ENCODE results near the gene DARS2.

Gene DARS2

GRCh38 chr1:173862769-173863223, 38.3 kb downstream of the DARS2 start:
- TF ChIP-seq ZBTB7A (IDR thresholded peaks at IDR 0.05; ENCODE audit: low read depth): no peak
- TF ChIP-seq REST (IDR thresholded peaks at IDR 0.05; ENCODE audit: low read depth): no peak
- no peak for TF ChIP-seq FOXM1 (IDR thresholded peaks at IDR 0.05; ENCODE audit: borderline replicate concordance, low read depth)
- TF ChIP-seq, protein P1, sequence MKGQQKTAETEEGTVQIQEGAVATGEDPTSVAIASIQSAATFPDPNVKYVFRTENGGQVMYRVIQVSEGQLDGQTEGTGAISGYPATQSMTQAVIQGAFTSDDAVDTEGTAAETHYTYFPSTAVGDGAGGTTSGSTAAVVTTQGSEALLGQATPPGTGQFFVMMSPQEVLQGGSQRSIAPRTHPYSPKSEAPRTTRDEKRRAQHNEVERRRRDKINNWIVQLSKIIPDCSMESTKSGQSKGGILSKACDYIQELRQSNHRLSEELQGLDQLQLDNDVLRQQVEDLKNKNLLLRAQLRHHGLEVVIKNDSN (IDR thresholded peaks at IDR 0.05): no peak
- no peak for TF ChIP-seq CEBPB (IDR thresholded peaks at IDR 0.05)
- TF ChIP-seq YY1 (IDR thresholded peaks at IDR 0.05; ENCODE audit: low read depth): no peak

- TF ChIP-seq, protein P2, sequence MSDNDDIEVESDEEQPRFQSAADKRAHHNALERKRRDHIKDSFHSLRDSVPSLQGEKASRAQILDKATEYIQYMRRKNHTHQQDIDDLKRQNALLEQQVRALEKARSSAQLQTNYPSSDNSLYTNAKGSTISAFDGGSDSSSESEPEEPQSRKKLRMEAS (IDR thresholded peaks at IDR 0.05): no peak
- TF ChIP-seq NFIC (IDR thresholded peaks at IDR 0.05): 0 out of 2 replicates have a peak, but pooled peaks have one; percentile 7
- peak; percentile 8; the same call in 1 of the 2 replicates for TF ChIP-seq REST (IDR thresholded peaks at IDR 0.05; ENCODE audit: low read depth)
Measured at GRCh38 chr1:173863224-173864161, 39.0 kb downstream of the DARS2 start.

DNA sequence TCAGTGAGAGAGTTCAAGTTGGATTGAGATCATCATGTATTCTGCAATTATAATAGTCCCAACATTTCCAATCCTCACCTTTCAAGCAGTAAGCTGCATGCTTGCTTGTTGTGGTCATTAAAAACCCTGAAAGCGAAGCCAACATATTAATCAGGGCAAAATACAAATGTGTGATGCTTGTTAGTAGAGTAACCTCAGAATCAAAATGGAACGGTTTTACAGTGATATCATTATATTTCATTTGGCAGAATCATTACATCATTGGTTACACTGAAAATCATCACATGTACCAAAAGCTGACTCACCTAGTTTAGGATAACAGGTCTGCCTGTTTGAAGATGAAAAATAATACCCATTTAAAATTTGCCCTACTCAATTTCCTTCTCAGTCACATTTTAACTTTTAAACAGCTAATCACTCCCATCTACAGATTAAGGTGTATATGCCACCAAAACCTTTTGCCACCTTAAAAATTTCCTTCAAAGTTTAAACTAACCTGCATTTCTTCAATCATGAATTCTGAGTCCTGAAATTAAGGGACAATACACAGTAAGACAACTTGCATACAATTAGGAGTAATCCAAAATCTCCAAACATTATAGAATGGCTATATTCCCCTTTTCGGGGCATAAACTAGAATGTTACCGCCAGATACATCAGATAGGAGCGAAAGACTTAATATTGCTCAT, 39.9 kb downstream of the DARS2 start:
- TF ChIP-seq EP300 (IDR thresholded peaks at IDR 0.05; ENCODE audit: borderline replicate concordance): no peak
- TF ChIP-seq CREB1 (IDR thresholded peaks at IDR 0.05; ENCODE audit: low read depth): no peak
- TF ChIP-seq ZBTB7A (IDR thresholded peaks at IDR 0.05; ENCODE audit: low read depth): no peak
- TF ChIP-seq YY1 (IDR thresholded peaks at IDR 0.05; ENCODE audit: low read depth): no peak
- no peak for TF ChIP-seq CEBPB (IDR thresholded peaks at IDR 0.05)
- TF ChIP-seq REST (IDR thresholded peaks at IDR 0.05; ENCODE audit: low read depth): no peak
- TF ChIP-seq TAF1 (IDR thresholded peaks at IDR 0.05; ENCODE audit: low read depth): no peak
- no peak for TF ChIP-seq NFIC (IDR thresholded peaks at IDR 0.05)
- TF ChIP-seq TCF12 (IDR thresholded peaks at IDR 0.05; ENCODE audit: low read depth): no peak
- TF ChIP-seq, protein P1 (IDR thresholded peaks at IDR 0.05): no peak
- no peak for TF ChIP-seq RAD21 (IDR thresholded peaks at IDR 0.05; ENCODE audit: low read depth)
- TF ChIP-seq EGR1 (IDR thresholded peaks at IDR 0.05): no peak
- TF ChIP-seq, protein P2 (IDR thresholded peaks at IDR 0.05): no peak
- no peak for TF ChIP-seq TEAD4 (IDR thresholded peaks at IDR 0.05)
- no peak for TF ChIP-seq FOXM1 (IDR thresholded peaks at IDR 0.05; ENCODE audit: borderline replicate concordance, low read depth)

- TF ChIP-seq REST (IDR thresholded peaks at IDR 0.05; ENCODE audit: low read depth) (no peak), CREB1 (IDR thresholded peaks at IDR 0.05; ENCODE audit: low read depth) (no peak), EGR1 (IDR thresholded peaks at IDR 0.05) (no peak), TAF1 (IDR thresholded peaks at IDR 0.05; ENCODE audit: low read depth) (no peak), YY1 (IDR thresholded peaks at IDR 0.05; ENCODE audit: low read depth) (no peak), TCF12 (IDR thresholded peaks at IDR 0.05; ENCODE audit: low read depth) (no peak), EP300 (IDR thresholded peaks at IDR 0.05; ENCODE audit: borderline replicate concordance) (no peak), TEAD4 (IDR thresholded peaks at IDR 0.05) (no peak), CEBPB (IDR thresholded peaks at IDR 0.05) (no peak), FOXM1 (IDR thresholded peaks at IDR 0.05; ENCODE audit: borderline replicate concordance, low read depth) (no peak), NFIC (IDR thresholded peaks at IDR 0.05) (no peak), RAD21 (IDR thresholded peaks at IDR 0.05; ENCODE audit: low read depth) (no peak), ZBTB7A (IDR thresholded peaks at IDR 0.05; ENCODE audit: low read depth) (no peak)
- TF ChIP-seq, protein P1 (IDR thresholded peaks at IDR 0.05): no peak
- TF ChIP-seq, protein P2 (IDR thresholded peaks at IDR 0.05): no peak
Measured at GRCh38 chr1:173865468-173866164, 41.1 kb downstream of the DARS2 start.

Measured in Ishikawa (cell line).